HCT116 (cell line): ENCODE data around the gene DMD. TPM values are rescaled to one million over a fixed set of nuclear protein-coding genes. Genes with fewer than 3 reads are reported as not detected.

Source experiments
- ATAC-seq: fragments of 200-7000 bp; cut with Tn5 transposase; 2 replicates; pipeline ENCODE4 v1.9.1; 2020; ENCODE audit warnings: mild to moderate bottlenecking, moderate library complexity
- BruUV-seq: library from RNA; stranded (reverse); fragments of 400-500 nt; replicated peaks from 2 replicates; lab custom pipeline; 2021; lab: Mats Ljungman, UMichigan
- CTCF ChIA-PET: fragments of 300-600 bp; sonication (Branson Sonifier 250); formaldehyde crosslinking; loops from one replicate; lab custom pipeline; 2021; ENCODE audit warnings: antibody characterized with exemption; lab: Charles Lee
- POLR2A ChIA-PET: fragments of 300-600, 350-600 bp; sonication (Branson Sonifier 250); formaldehyde crosslinking; loops from one replicate; lab custom pipeline; 2021; ENCODE audit warnings: antibody characterized with exemption; lab: Charles Lee
- RAD21 ChIA-PET, 2 experiments: fragments of 300-600 bp; sonication (Branson Sonifier 250); formaldehyde crosslinking; loops; one replicate each; lab custom pipeline; 2023; ENCODE audit warnings: low total read pairs in 2 of 2; ENCODE audit not compliant: uncharacterized antibody in 2 of 2, unreplicated experiment in 2 of 2, low non-redundant PET in 1 of 2; lab: Charles Lee
- DNase-seq: peaks from one replicate; pipeline ENCODE4 v3.0.0-alpha.2; 2010; ENCODE audit warnings: low read depth, low spot score
- H2AFZ ChIP-seq: fragments of 200-600 bp; shearing (Covaris generic), sonication (generic); 2 replicates; pipeline ENCODE4 v1.6.1; 2017; ENCODE audit warnings: low read depth, mixed run types, mixed read lengths, antibody characterized with exemption, low read length; ENCODE audit not compliant: poor library complexity, severe bottlenecking
- H3K27ac ChIP-seq: 2 replicates; pipeline ENCODE4 v1.5.1; 2012; ENCODE audit warnings: low read depth, low read length
- H3K27me3 ChIP-seq: fragments of 200-600 bp; sonication (generic); 2 replicates; pipeline ENCODE4 v1.6.1; 2016; ENCODE audit warnings: mixed run types, low read length, mixed read lengths; ENCODE audit not compliant: insufficient read depth
- H3K36me3 ChIP-seq, 2 experiments: fragments of 200-500 bp in 1 of 2; fragments of 200-600 bp in 1 of 2; sonication (Bioruptor generic) in 1 of 2; sonication (generic) in 1 of 2; 2 replicates each; pipeline versions ENCODE4 v1.5.1 to v1.6.1; 2014 to 2016; ENCODE audit warnings: low read length in 2 of 2, inconsistent platforms in 1 of 2, mixed read lengths in 1 of 2, mixed run types in 1 of 2; ENCODE audit not compliant: insufficient read depth in 2 of 2, control insufficient read depth in 1 of 2
- H3K4me1 ChIP-seq, 2 experiments: fragments of 200-600 bp in 1 of 2; sonication (generic) in 1 of 2; 2 replicates each; pipeline versions ENCODE4 v1.5.1 to v1.6.1; 2012 to 2017; ENCODE audit warnings: low read length in 2 of 2, inconsistent platforms in 1 of 2, mild to moderate bottlenecking in 1 of 2, mixed read lengths in 1 of 2, mixed run types in 1 of 2, moderate library complexity in 1 of 2; ENCODE audit not compliant: insufficient read depth in 2 of 2, control insufficient read depth in 1 of 2
- H3K4me2 ChIP-seq: fragments of 200-600 bp; sonication (generic); 2 replicates; pipeline ENCODE4 v1.6.1; 2017; ENCODE audit warnings: mixed run types, low read length, mixed read lengths
- H3K4me3 ChIP-seq, 2 experiments: fragments of 200-600 bp in 1 of 2; sonication (generic) in 1 of 2; replicated peaks in 1 of 2; 2 replicates each; pipeline ENCODE4 v1.5.1; 2011 to 2016; ENCODE audit warnings: low read length in 2 of 2, control low read depth in 1 of 2, low read depth in 1 of 2, mild to moderate bottlenecking in 1 of 2, mixed read lengths in 1 of 2, mixed run types in 1 of 2
- H3K79me2 ChIP-seq: fragments of 200-600 bp; sonication (generic); 2 replicates; pipeline ENCODE4 v1.6.1; 2017; ENCODE audit warnings: mild to moderate bottlenecking, mixed run types, low read length, moderate library complexity, mixed read lengths; ENCODE audit not compliant: insufficient read depth
- H3K9ac ChIP-seq: fragments of 200-600 bp; sonication (generic); 2 replicates; pipeline ENCODE4 v1.6.1; 2016; ENCODE audit warnings: low read length, mixed read lengths
- H3K9me2 ChIP-seq: fragments of 200-600 bp; sonication (generic), shearing (Covaris generic); 2 replicates; pipeline ENCODE4 v1.6.1; 2017; ENCODE audit warnings: mixed run types, mild to moderate bottlenecking, moderate library complexity; ENCODE audit not compliant: insufficient read depth
- H3K9me3 ChIP-seq, 2 experiments: fragments of 200-500 bp in 1 of 2; fragments of 200-600 bp in 1 of 2; sonication (Bioruptor generic) in 1 of 2; sonication (generic) in 1 of 2; 2 replicates each; pipeline ENCODE4 v1.6.1; 2014 to 2017; ENCODE audit warnings: low read length in 2 of 2, mixed read lengths in 2 of 2, inconsistent platforms in 1 of 2, low read depth in 1 of 2, mild to moderate bottlenecking in 1 of 2, mixed run types in 1 of 2, moderate library complexity in 1 of 2; ENCODE audit not compliant: control insufficient read depth in 1 of 2, insufficient read depth in 1 of 2
- H4K20me1 ChIP-seq: fragments of 200-600 bp; sonication (generic), shearing (Covaris generic); 2 replicates; pipeline ENCODE4 v1.6.1; 2017; ENCODE audit warnings: mixed run types, mild to moderate bottlenecking, moderate library complexity; ENCODE audit not compliant: insufficient read depth
- CBX3 ChIP-seq: IDR thresholded peaks from 2 replicates; pipeline ENCODE4 v1.6.1; 2012; ENCODE audit warnings: low read depth
- CTCF ChIP-seq, 3 experiments: fragments of 200-600 bp in 1 of 3; sonication (generic) in 1 of 3; IDR thresholded peaks in 2 of 3; conservative IDR thresholded peaks in 1 of 3; 2 replicates each; pipeline ENCODE4 v1.5.1; 2012 to 2017; ENCODE audit warnings: low read depth in 2 of 3, low read length in 2 of 3, antibody characterized with exemption in 1 of 3, borderline replicate concordance in 1 of 3, control low read depth in 1 of 3, mild to moderate bottlenecking in 1 of 3, mixed read lengths in 1 of 3, mixed run types in 1 of 3, moderate library complexity in 1 of 3; ENCODE audit not compliant: insufficient read depth in 1 of 3
- EGR1 ChIP-seq: IDR thresholded peaks from 2 replicates; pipeline ENCODE4 v1.6.1; 2012; ENCODE audit warnings: low read depth
- EZH2 ChIP-seq: fragments of 200-600 bp; sonication (generic); IDR thresholded peaks from 2 replicates; pipeline ENCODE4 v1.6.1; 2017; ENCODE audit warnings: antibody characterized with exemption, mixed run types
- JUND ChIP-seq: IDR thresholded peaks from 2 replicates; pipeline ENCODE4 v1.6.1; 2012
- POLR2A ChIP-seq: IDR thresholded peaks from 2 replicates; pipeline ENCODE4 v1.7.0; 2011; ENCODE audit warnings: borderline replicate concordance; ENCODE audit not compliant: insufficient read depth, insufficient read length; ENCODE audit errors: extremely low read depth
- POLR2AphosphoS5 ChIP-seq: IDR thresholded peaks from 2 replicates; pipeline ENCODE4 v1.6.1; 2011; ENCODE audit warnings: mild to moderate bottlenecking, low read depth, low read length, moderate library complexity
- RAD21 ChIP-seq: IDR thresholded peaks from 2 replicates; pipeline ENCODE4 v1.6.1; 2012; ENCODE audit warnings: low read depth, mild to moderate bottlenecking
- SIN3A ChIP-seq: IDR thresholded peaks from 2 replicates; pipeline ENCODE4 v1.6.1; 2012; ENCODE audit warnings: low read depth
- SRF ChIP-seq: IDR thresholded peaks from 2 replicates; pipeline ENCODE4 v1.6.1; 2012; ENCODE audit warnings: low read depth
- TCF7L2 ChIP-seq: IDR thresholded peaks from 2 replicates; pipeline ENCODE4 v1.7.0; 2011; ENCODE audit warnings: borderline replicate concordance, inconsistent platforms; ENCODE audit not compliant: insufficient read depth, insufficient read length; ENCODE audit errors: extremely low read depth
- YY1 ChIP-seq: IDR thresholded peaks from 2 replicates; pipeline ENCODE4 v1.6.1; 2011; ENCODE audit warnings: low read length, low read depth, moderate library complexity, mild to moderate bottlenecking; ENCODE audit not compliant: insufficient replicate concordance; ENCODE audit errors: extremely low read depth
- ZBTB33 ChIP-seq: IDR thresholded peaks from 2 replicates; pipeline ENCODE4 v1.6.1; 2011; ENCODE audit warnings: mild to moderate bottlenecking, low read length, moderate library complexity; ENCODE audit not compliant: insufficient replicate concordance; ENCODE audit errors: extremely low read depth
- ZFX ChIP-seq: fragments of 450-650 bp; IDR thresholded peaks from 2 replicates; pipeline ENCODE4 v1.6.1; 2017
- ZNF274 ChIP-seq: fragments of 200-500 bp; sonication (Bioruptor generic); IDR thresholded peaks from 2 replicates; pipeline ENCODE4 v1.6.1; 2014; ENCODE audit warnings: mild to moderate bottlenecking, low read depth, low read length, inconsistent platforms
- intact Hi-C: fragments of 100-400 bp; cut with micrococcal nuclease; formaldehyde crosslinking; loops from 2 replicates; pipeline ENCODE4 v1.10.0; 2022
- total RNA-seq: library from RNA; stranded (reverse); gene quantifications from one replicate; pipeline ENCODE4 v1.2.1, GENCODE V29; 2021; ENCODE audit not compliant: unreplicated experiment
- TF ChIP-seq, protein P1 (sequence below): IDR thresholded peaks from 2 replicates; pipeline ENCODE4 v1.6.1; 2012
- TF ChIP-seq, protein P2 (sequence below): IDR thresholded peaks from 2 replicates; pipeline ENCODE4 v1.6.1; 2012
- TF ChIP-seq, protein P3 (sequence below): IDR thresholded peaks from 2 replicates; pipeline ENCODE4 v1.6.1; 2012; ENCODE audit warnings: low read depth

DMD gene
- total RNA-seq, 1 experiment from 2014 or later, result 0.05 TPM

- ChIA-PET RAD21 (no interaction called here), CTCF (no interaction called here), POLR2A (no interaction called here)
- Histone ChIP-seq H3K4me1 (no peaks in the 10 kb centered on the region), H3K9me2 (no peaks in the 10 kb centered on the region), H3K79me2 (no peaks in the 10 kb centered on the region), H3K4me3 (no peak overlapping the region), H2AFZ (no peak overlapping the region), H3K4me2 (no peak overlapping the region), H3K27ac (no peak overlapping the region), H3K36me3 (no peaks in the 10 kb centered on the region), H4K20me1 (no peaks in the 10 kb centered on the region), H3K9me3 (no peaks in the 10 kb centered on the region), H3K9ac (no peak overlapping the region), H3K27me3 (no peaks in the 10 kb centered on the region)
- DNase-seq (no peak), ATAC-seq (no peak)
- TF ChIP-seq YY1 (no peak), RAD21 (no peak), JUND (no peak), CBX3 (no peak), SIN3A (no peak), EZH2 (no peak), ZBTB33 (no peak), POLR2AphosphoS5 (no peak), ZNF274 (no peak), POLR2A (no peak), CTCF (IDR thresholded peaks at IDR 0.05 in 2 of 3, conservative IDR thresholded peaks at IDR 0.05 in 1 of 3; ENCODE audit: borderline replicate concordance in 1 of 3, insufficient read depth in 1 of 3, low read depth in 2 of 3, low read length in 2 of 3) (no peak), EGR1 (no peak), ZFX (no peak), TCF7L2 (no peak), SRF (no peak)
- TF ChIP-seq, protein P1, sequence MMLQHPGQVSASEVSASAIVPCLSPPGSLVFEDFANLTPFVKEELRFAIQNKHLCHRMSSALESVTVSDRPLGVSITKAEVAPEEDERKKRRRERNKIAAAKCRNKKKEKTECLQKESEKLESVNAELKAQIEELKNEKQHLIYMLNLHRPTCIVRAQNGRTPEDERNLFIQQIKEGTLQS, result no peak
- TF ChIP-seq, protein P2, sequence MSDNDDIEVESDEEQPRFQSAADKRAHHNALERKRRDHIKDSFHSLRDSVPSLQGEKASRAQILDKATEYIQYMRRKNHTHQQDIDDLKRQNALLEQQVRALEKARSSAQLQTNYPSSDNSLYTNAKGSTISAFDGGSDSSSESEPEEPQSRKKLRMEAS, result no peak
- TF ChIP-seq, protein P3, sequence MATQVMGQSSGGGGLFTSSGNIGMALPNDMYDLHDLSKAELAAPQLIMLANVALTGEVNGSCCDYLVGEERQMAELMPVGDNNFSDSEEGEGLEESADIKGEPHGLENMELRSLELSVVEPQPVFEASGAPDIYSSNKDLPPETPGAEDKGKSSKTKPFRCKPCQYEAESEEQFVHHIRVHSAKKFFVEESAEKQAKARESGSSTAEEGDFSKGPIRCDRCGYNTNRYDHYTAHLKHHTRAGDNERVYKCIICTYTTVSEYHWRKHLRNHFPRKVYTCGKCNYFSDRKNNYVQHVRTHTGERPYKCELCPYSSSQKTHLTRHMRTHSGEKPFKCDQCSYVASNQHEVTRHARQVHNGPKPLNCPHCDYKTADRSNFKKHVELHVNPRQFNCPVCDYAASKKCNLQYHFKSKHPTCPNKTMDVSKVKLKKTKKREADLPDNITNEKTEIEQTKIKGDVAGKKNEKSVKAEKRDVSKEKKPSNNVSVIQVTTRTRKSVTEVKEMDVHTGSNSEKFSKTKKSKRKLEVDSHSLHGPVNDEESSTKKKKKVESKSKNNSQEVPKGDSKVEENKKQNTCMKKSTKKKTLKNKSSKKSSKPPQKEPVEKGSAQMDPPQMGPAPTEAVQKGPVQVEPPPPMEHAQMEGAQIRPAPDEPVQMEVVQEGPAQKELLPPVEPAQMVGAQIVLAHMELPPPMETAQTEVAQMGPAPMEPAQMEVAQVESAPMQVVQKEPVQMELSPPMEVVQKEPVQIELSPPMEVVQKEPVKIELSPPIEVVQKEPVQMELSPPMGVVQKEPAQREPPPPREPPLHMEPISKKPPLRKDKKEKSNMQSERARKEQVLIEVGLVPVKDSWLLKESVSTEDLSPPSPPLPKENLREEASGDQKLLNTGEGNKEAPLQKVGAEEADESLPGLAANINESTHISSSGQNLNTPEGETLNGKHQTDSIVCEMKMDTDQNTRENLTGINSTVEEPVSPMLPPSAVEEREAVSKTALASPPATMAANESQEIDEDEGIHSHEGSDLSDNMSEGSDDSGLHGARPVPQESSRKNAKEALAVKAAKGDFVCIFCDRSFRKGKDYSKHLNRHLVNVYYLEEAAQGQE, result no peak
- BruUV-seq, result no TSS peak
- intact Hi-C loops, result no loop called here
These were observed 1390.7 kb downstream of the DMD start for GRCh38 chrX:31820430-31821210.
